IMR-90 (cell line): ENCODE results near the gene SHC4. TPM values are rescaled to one million over a fixed set of nuclear protein-coding genes. Genes with fewer than 3 reads are reported as not detected.

Experiments
- ATAC-seq: fragments of 200-7000 bp; cut with Tn5 transposase; 2 replicates; pipeline ENCODE4 v1.9.1; 2020; ENCODE audit warnings: low read depth, mild to moderate bottlenecking, moderate library complexity
- BruUV-seq: library from RNA; stranded (reverse); fragments of 400-500 nt; replicated peaks from 2 replicates; lab custom pipeline; 2021; lab: Mats Ljungman, UMichigan
- CTCF ChIA-PET: fragments of 300-600 bp; formaldehyde crosslinking; extraction: SDS; loops from one replicate; lab custom pipeline; 2021; ENCODE audit warnings: antibody characterized with exemption; lab: Yijun Ruan, JAX
- POLR2A ChIA-PET: fragments of 300-600 bp; sonication (Branson Sonifier 250); formaldehyde crosslinking; loops from one replicate; lab custom pipeline; 2022; ENCODE audit warnings: antibody characterized with exemption; ENCODE audit not compliant: unreplicated experiment; lab: Charles Lee
- DNase-seq: peaks from one replicate; pipeline ENCODE4 v3.0.0; 2013
- H2AFZ ChIP-seq: replicated peaks from 2 replicates; pipeline ENCODE3; 2013; ENCODE audit warnings: low read length, mild to moderate bottlenecking; ENCODE audit not compliant: poor library complexity
- H2AK5ac ChIP-seq: 2 replicates; pipeline ENCODE4 v1.6.1; 2013; ENCODE audit warnings: low read depth, low read length, inconsistent platforms
- H2AK9ac ChIP-seq: replicated peaks from 2 replicates; pipeline ENCODE3; 2013; ENCODE audit warnings: mild to moderate bottlenecking, low read depth, low read length, moderate library complexity; ENCODE audit not compliant: poor library complexity
- H2BK120ac ChIP-seq: 2 replicates; pipeline ENCODE4 v1.6.1; 2013; ENCODE audit warnings: low read depth, low read length, inconsistent platforms
- H2BK15ac ChIP-seq: 3 replicates; pipeline ENCODE4 v1.6.1; 2013; ENCODE audit warnings: low read depth, low read length, inconsistent platforms
- H2BK20ac ChIP-seq: 2 replicates; pipeline ENCODE4 v1.6.1; 2013; ENCODE audit warnings: low read depth, mild to moderate bottlenecking, inconsistent platforms, low read length, moderate library complexity
- H2BK5ac ChIP-seq: 2 replicates; pipeline ENCODE4 v1.6.1; 2013; ENCODE audit warnings: mild to moderate bottlenecking, low read depth, low read length, inconsistent platforms; ENCODE audit not compliant: poor library complexity, severe bottlenecking
- H3K14ac ChIP-seq: replicated peaks from 2 replicates; pipeline ENCODE4 v1.6.1; 2013; ENCODE audit warnings: low read depth, low read length, inconsistent platforms
- H3K18ac ChIP-seq: 2 replicates; pipeline ENCODE4 v1.6.1; 2013; ENCODE audit warnings: low read depth, low read length, control low read depth
- H3K23ac ChIP-seq: 2 replicates; pipeline ENCODE4 v1.6.1; 2013; ENCODE audit warnings: low read depth, low read length, inconsistent platforms
- H3K27ac ChIP-seq: 2 replicates; pipeline ENCODE4 v1.5.1; 2013; ENCODE audit warnings: mild to moderate bottlenecking, control low read depth, low read length; ENCODE audit not compliant: insufficient read depth
- H3K27me3 ChIP-seq: 2 replicates; pipeline ENCODE4 v1.6.1; 2013; ENCODE audit warnings: low read length; ENCODE audit not compliant: control insufficient read depth, insufficient read depth
- H3K36me3 ChIP-seq: 2 replicates; pipeline ENCODE4 v1.6.1; 2013; ENCODE audit warnings: low read length, mixed read lengths; ENCODE audit not compliant: control insufficient read depth, insufficient read depth
- H3K4ac ChIP-seq: 2 replicates; pipeline ENCODE4 v1.6.1; 2013; ENCODE audit warnings: low read depth, low read length, inconsistent platforms
- H3K4me1 ChIP-seq: 2 replicates; pipeline ENCODE4 v1.6.1; 2013; ENCODE audit warnings: low read length, mixed read lengths; ENCODE audit not compliant: control insufficient read depth, insufficient read depth
- H3K4me2 ChIP-seq: 2 replicates; pipeline ENCODE4 v1.6.1; 2013; ENCODE audit warnings: low read depth, mild to moderate bottlenecking, control low read depth, low read length, moderate library complexity
- H3K4me3 ChIP-seq: 2 replicates; pipeline ENCODE4 v1.5.1; 2013; ENCODE audit warnings: low read depth, mild to moderate bottlenecking, control low read depth, low read length, moderate library complexity; ENCODE audit not compliant: insufficient read depth
- H3K56ac ChIP-seq: 2 replicates; pipeline ENCODE4 v1.6.1; 2013; ENCODE audit warnings: low read length, inconsistent platforms; ENCODE audit not compliant: insufficient read depth; ENCODE audit errors: extremely low read depth
- H3K79me1 ChIP-seq, 2 experiments: 2 replicates each; pipeline ENCODE4 v1.6.1; 2013; ENCODE audit warnings: low read length in 2 of 2, inconsistent platforms in 1 of 2, low read depth in 1 of 2
- H3K9ac ChIP-seq: 2 replicates; pipeline ENCODE4 v1.6.1; 2013; ENCODE audit warnings: low read depth, low read length, control low read depth
- H3K9me1 ChIP-seq: 2 replicates; pipeline ENCODE4 v1.6.1; 2013; ENCODE audit warnings: low read length, inconsistent platforms; ENCODE audit not compliant: insufficient read depth
- H3K9me3 ChIP-seq: 2 replicates; pipeline ENCODE4 v1.6.1; 2013; ENCODE audit warnings: low read length; ENCODE audit not compliant: control insufficient read depth, insufficient read depth
- H4K20me1 ChIP-seq: 2 replicates; pipeline ENCODE4 v1.6.1; 2013; ENCODE audit warnings: low read length, inconsistent platforms; ENCODE audit not compliant: insufficient read depth
- H4K5ac ChIP-seq: 2 replicates; pipeline ENCODE4 v1.6.1; 2013; ENCODE audit warnings: mild to moderate bottlenecking, low read depth, low read length, control low read depth
- H4K8ac ChIP-seq, 2 experiments: 2 replicates each; pipeline ENCODE4 v1.6.1; 2013; ENCODE audit warnings: low read depth in 2 of 2, low read length in 2 of 2, control low read depth in 1 of 2, inconsistent platforms in 1 of 2
- H4K91ac ChIP-seq: 2 replicates; pipeline ENCODE4 v1.6.1; 2013; ENCODE audit warnings: low read depth, low read length, inconsistent platforms; ENCODE audit not compliant: insufficient read depth
- BHLHE40 ChIP-seq: fragments of 150-350 bp; IDR thresholded peaks from 2 replicates; pipeline ENCODE4 v1.6.1; 2016; ENCODE audit warnings: mild to moderate bottlenecking, low read depth, low read length
- CHD1 ChIP-seq: IDR thresholded peaks from 2 replicates; pipeline ENCODE4 v1.6.1; 2012; ENCODE audit warnings: low read depth, low read length, improper control_type of control experiment
- FOS ChIP-seq: fragments of 150-350 bp; IDR thresholded peaks from 2 replicates; pipeline ENCODE4 v1.6.1; 2016; ENCODE audit warnings: low read depth, low read length
- MAFK ChIP-seq: IDR thresholded peaks from 2 replicates; pipeline ENCODE4 v1.6.1; 2012; ENCODE audit warnings: low read depth, low read length, improper control_type of control experiment
- MAZ ChIP-seq: IDR thresholded peaks from 2 replicates; pipeline ENCODE4 v1.6.1; 2012; ENCODE audit warnings: low read depth, mild to moderate bottlenecking, low read length, improper control_type of control experiment, moderate library complexity, borderline replicate concordance
- MXI1 ChIP-seq: IDR thresholded peaks from 2 replicates; pipeline ENCODE4 v1.6.1; 2012; ENCODE audit warnings: low read depth, mild to moderate bottlenecking, low read length, moderate library complexity, borderline replicate concordance
- POLR2A ChIP-seq: IDR thresholded peaks from 2 replicates; pipeline ENCODE4 v1.6.1; 2012; ENCODE audit warnings: mild to moderate bottlenecking, low read depth, low read length
- RAD21 ChIP-seq: IDR thresholded peaks from 2 replicates; pipeline ENCODE4 v1.6.1; 2012; ENCODE audit warnings: low read length, improper control_type of control experiment
- RFX5 ChIP-seq: IDR thresholded peaks from 2 replicates; pipeline ENCODE4 v1.8.0; 2012; ENCODE audit warnings: low read depth, mild to moderate bottlenecking, low read length, moderate library complexity
- SMC3 ChIP-seq: fragments of 150-350 bp; IDR thresholded peaks from 2 replicates; pipeline ENCODE4 v1.6.1; 2016; ENCODE audit warnings: low read depth, mild to moderate bottlenecking, antibody characterized with exemption, low read length, moderate library complexity
- WGBS, 2 experiments: methylation state at CpG; one replicate each; pipeline versions ENCODE4 v1.1.5 to v1.1.7; 2013; ENCODE audit warnings: missing lambda C conversion rate in 2 of 2; ENCODE audit not compliant: insufficient read length in 1 of 2; ENCODE audit errors: extremely low coverage in 2 of 2; 5-methylcytosine and 5-hydroxymethylcytosine counted together
- dilution Hi-C: fragments of 300-500 bp; cut with HindIII; formaldehyde crosslinking; loops from one replicate; pipeline ENCODE4 v1.14.3; 2018; ENCODE audit warnings: low sequenced_read_pairs; ENCODE audit not compliant: unreplicated experiment
- in situ Hi-C: fragments of 300-500 bp; cut with MboI; formaldehyde crosslinking; loops from 3 replicates; pipeline ENCODE4 v1.14.3; 2019; ENCODE audit warnings: low sequenced_read_pairs, inconsistent platforms, mixed read lengths
- intact Hi-C: fragments of 100-400 bp; cut with micrococcal nuclease; formaldehyde crosslinking; loops from 2 replicates; pipeline ENCODE4 v1.10.0; 2022
- polyA plus RNA-seq, 3 experiments: library from polyadenylated mRNA; depleted of rRNA; stranded (reverse); fragments of >200 nt; gene quantifications; 2 replicates each; pipeline ENCODE4 v1.2.3, GENCODE V29; 2012; ENCODE audit warnings: low replicate concordance in 1 of 3
- total RNA-seq: library from RNA; depleted of rRNA; stranded (reverse); fragments of >200 nt; gene quantifications from 2 replicates; pipeline ENCODE4 v1.2.3, GENCODE V29; 2012
- TF ChIP-seq, protein P1 (sequence below): fragments of 150-350 bp; IDR thresholded peaks from 2 replicates; pipeline ENCODE4 v1.6.1; 2017; ENCODE audit warnings: mild to moderate bottlenecking, antibody characterized with exemption, low read length, low read depth
- TF ChIP-seq, protein P2 (sequence below): conservative IDR thresholded peaks from 2 replicates; pipeline ENCODE4 v1.5.1; 2012; ENCODE audit warnings: mild to moderate bottlenecking, low read depth, low read length, improper control_type of control experiment

SHC4 gene
- total and polyA plus RNA-seq, 2 of the 4 experiments (the other 2 are of a cell fraction), result 0.91 to 2.7 TPM

DNA sequence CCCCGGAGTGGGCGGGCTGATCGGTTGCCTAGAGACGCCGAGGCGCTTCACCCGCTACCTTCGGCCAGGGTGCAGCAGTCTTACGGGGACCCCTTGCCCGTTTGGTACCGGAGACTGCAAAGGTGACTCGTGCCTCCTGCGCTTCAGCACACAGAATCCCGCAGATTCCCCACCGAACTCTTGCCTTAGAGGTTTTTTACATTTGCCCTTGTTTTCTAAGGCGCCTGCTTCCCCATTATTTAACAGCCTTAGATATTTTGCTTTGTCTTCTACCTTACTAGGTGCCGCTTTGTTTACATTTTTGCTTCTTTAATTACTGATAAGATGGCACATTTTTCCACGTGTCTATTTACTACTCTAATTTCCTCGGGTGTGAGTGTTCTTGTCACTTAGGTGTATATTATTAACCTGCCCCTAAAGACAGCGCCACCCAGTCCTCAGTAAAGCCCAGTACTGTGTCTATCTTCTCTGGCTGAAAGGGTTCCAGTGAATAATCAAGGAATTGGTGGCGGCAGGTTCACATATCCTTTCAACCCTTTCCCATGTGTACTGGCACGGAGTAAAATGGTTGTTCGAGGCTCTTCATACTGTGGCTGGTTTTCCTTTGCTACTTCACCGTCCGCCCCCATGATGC is 152.3 kb downstream of the SHC4 start (continued):
- no peak for TF ChIP-seq SMC3

DNA sequence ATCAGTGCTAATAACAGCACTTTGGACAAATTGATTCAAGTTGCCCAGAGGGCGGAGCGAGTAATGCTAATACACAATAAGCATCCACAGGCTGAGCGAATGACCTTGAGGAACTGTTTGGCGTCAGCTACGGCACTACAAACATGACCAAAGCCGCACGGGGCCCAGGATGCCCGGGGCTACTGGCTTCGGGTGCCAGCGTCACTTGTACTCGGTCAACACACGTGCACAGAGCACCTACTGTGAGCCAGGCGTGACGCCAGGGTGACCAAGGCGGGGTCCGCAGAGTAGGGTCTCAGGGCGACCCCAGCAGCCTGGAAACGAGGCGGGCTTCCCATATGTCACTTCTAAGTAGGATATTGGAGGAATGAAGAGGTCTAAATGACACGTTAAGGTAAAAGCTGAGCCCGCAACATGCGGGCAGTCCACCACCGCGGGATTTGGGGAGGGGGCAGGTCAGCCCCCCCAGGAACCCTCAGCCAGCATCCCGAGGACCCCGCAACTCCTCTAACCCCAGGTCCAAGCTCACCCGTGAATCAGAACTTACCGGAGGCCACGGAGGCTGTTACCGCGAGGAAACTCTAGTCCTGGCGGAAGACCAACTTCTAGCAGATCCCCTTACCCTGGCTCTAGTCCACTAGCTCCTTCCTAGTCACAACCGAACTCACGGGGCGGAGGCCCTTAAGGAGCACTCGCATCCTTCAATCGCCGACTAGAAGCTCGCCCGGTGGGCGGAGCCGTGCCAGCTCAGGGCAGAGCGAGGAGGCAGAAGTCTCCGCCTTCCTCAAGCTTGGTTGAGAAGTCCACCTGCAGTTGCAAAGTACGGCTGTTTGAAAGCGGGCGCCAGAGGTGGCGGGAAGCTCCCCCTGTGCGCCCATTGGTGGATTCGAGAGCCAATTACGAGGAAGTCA is 153.1 kb downstream of the SHC4 start, which contains the start of gene CEP152:
Gene CEP152, minus strand, starts transcription at position 656 of the 911 bp plus-strand sequence. CDS start 5,420 bp downstream, outside the sequence.
- H3K4me3 ChIP-seq, result peak within 1 kb of the TSS; percentile 65
- peak within 1 kb of the TSS; percentile 26 for H2AK9ac ChIP-seq
- peak within 1 kb of the TSS; percentile 18; the same call in 1 of the 2 replicates for H3K27ac ChIP-seq
- peak within 1 kb of the TSS; percentile 49; the same call in 1 of the 2 replicates for H3K56ac ChIP-seq
- H2BK20ac ChIP-seq, result no peak within 1 kb of the TSS
- 0 out of 2 replicates have a peak within 1 kb of the TSS, but pooled peaks have one; percentile 31 for H3K14ac ChIP-seq
- H3K36me3 ChIP-seq, result no peaks in the 10 kb centered on the region
- no peaks in the 10 kb centered on the region for H3K9me3 ChIP-seq
- no peak within 1 kb of the TSS for H2BK120ac ChIP-seq
- peak within 1 kb of the TSS; percentile 16; the same call in 1 of the 2 replicates for H4K91ac ChIP-seq
- H2AK5ac ChIP-seq, result no peak within 1 kb of the TSS
- H3K9me1 ChIP-seq, result peaks cover 7% of the 10 kb centered on the region; the same call in 1 of the 2 replicates
- POLR2A ChIA-PET, result interaction anchor here (0.8 kb wide), 2 partner anchors 10 to 67 kb away, joined by 3 read pairs; partner anchors contain the start of gene EID1
- H2BK5ac ChIP-seq, result no peak within 1 kb of the TSS
- CTCF ChIA-PET, result no interaction called here
- no peaks in the 10 kb centered on the region for H4K20me1 ChIP-seq
- no TSS peak for BruUV-seq
- H3K4me2 ChIP-seq, result peak within 1 kb of the TSS; percentile 91
- DNase-seq (peak; percentile 100), ATAC-seq (peak; percentile 98)
- in situ Hi-C loops (no loop called here), intact Hi-C loops (no loop called here), dilution Hi-C loops (no loop called here)
- H3K27me3 ChIP-seq, result no peaks in the 10 kb centered on the region
- peak within 1 kb of the TSS; percentile 12 to 70; a peak in 1 of 4 replicates for H4K8ac ChIP-seq
- peak within 1 kb of the TSS; percentile 38 for H3K9ac ChIP-seq
- peaks cover 16 to 32% of the 10 kb centered on the region in 2 experiments for H3K79me1 ChIP-seq
- peak within 1 kb of the TSS; percentile 95 for H2AFZ ChIP-seq
- no peak within 1 kb of the TSS for H4K5ac ChIP-seq
- no peak within 1 kb of the TSS for H3K18ac ChIP-seq
- peak within 1 kb of the TSS; percentile 41 for H3K23ac ChIP-seq
- H3K4ac ChIP-seq, result peak within 1 kb of the TSS; percentile 60
- H3K4me1 ChIP-seq, result no peaks in the 10 kb centered on the region; the same call in 1 of the 2 replicates
- H2BK15ac ChIP-seq, result no peak within 1 kb of the TSS
- WGBS, 2 experiments, result 1% methylated on average over 25 of the region's 51 CpGs; no CpG with 5 or more reads in 1 of the 2 experiments
- no peak; the same call in 1 of the 2 replicates for TF ChIP-seq MAZ
- peak; percentile 64 for TF ChIP-seq BHLHE40
- TF ChIP-seq MXI1, result peak; percentile 99
- TF ChIP-seq POLR2A, result no peak; the same call in 1 of the 2 replicates
- TF ChIP-seq, protein P1, sequence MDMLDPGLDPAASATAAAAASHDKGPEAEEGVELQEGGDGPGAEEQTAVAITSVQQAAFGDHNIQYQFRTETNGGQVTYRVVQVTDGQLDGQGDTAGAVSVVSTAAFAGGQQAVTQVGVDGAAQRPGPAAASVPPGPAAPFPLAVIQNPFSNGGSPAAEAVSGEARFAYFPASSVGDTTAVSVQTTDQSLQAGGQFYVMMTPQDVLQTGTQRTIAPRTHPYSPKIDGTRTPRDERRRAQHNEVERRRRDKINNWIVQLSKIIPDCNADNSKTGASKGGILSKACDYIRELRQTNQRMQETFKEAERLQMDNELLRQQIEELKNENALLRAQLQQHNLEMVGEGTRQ, result peak; percentile 10; the same call in 1 of the 2 replicates
- TF ChIP-seq MAFK, result no peak
- TF ChIP-seq, protein P2, sequence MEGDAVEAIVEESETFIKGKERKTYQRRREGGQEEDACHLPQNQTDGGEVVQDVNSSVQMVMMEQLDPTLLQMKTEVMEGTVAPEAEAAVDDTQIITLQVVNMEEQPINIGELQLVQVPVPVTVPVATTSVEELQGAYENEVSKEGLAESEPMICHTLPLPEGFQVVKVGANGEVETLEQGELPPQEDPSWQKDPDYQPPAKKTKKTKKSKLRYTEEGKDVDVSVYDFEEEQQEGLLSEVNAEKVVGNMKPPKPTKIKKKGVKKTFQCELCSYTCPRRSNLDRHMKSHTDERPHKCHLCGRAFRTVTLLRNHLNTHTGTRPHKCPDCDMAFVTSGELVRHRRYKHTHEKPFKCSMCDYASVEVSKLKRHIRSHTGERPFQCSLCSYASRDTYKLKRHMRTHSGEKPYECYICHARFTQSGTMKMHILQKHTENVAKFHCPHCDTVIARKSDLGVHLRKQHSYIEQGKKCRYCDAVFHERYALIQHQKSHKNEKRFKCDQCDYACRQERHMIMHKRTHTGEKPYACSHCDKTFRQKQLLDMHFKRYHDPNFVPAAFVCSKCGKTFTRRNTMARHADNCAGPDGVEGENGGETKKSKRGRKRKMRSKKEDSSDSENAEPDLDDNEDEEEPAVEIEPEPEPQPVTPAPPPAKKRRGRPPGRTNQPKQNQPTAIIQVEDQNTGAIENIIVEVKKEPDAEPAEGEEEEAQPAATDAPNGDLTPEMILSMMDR, result no peak
- no peak for TF ChIP-seq RAD21
- TF ChIP-seq RFX5, result no peak
- TF ChIP-seq FOS, result peak; percentile 53; the same call in 1 of the 2 replicates
- no peak for TF ChIP-seq CHD1
